ENCODE data around the gene ADAMTS2.

- TF ChIP-seq, protein P1, sequence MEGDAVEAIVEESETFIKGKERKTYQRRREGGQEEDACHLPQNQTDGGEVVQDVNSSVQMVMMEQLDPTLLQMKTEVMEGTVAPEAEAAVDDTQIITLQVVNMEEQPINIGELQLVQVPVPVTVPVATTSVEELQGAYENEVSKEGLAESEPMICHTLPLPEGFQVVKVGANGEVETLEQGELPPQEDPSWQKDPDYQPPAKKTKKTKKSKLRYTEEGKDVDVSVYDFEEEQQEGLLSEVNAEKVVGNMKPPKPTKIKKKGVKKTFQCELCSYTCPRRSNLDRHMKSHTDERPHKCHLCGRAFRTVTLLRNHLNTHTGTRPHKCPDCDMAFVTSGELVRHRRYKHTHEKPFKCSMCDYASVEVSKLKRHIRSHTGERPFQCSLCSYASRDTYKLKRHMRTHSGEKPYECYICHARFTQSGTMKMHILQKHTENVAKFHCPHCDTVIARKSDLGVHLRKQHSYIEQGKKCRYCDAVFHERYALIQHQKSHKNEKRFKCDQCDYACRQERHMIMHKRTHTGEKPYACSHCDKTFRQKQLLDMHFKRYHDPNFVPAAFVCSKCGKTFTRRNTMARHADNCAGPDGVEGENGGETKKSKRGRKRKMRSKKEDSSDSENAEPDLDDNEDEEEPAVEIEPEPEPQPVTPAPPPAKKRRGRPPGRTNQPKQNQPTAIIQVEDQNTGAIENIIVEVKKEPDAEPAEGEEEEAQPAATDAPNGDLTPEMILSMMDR (conservative IDR thresholded peaks at IDR 0.05; ENCODE audit: low read depth in 2 of 2): peak; percentile 15 to 45; a peak in 2 of 4 replicates
- TF ChIP-seq EZH2 (IDR thresholded peaks at IDR 0.05; ENCODE audit: low read depth, unreplicated experiment): no peak
Observed at GRCh38 chr5:179342577-179342976, 2.7 kb downstream of the ADAMTS2 start.

All from GM23338 (cell line).